ENCODE data around the gene ANKS1B.

The ANKS1B gene

DNA sequence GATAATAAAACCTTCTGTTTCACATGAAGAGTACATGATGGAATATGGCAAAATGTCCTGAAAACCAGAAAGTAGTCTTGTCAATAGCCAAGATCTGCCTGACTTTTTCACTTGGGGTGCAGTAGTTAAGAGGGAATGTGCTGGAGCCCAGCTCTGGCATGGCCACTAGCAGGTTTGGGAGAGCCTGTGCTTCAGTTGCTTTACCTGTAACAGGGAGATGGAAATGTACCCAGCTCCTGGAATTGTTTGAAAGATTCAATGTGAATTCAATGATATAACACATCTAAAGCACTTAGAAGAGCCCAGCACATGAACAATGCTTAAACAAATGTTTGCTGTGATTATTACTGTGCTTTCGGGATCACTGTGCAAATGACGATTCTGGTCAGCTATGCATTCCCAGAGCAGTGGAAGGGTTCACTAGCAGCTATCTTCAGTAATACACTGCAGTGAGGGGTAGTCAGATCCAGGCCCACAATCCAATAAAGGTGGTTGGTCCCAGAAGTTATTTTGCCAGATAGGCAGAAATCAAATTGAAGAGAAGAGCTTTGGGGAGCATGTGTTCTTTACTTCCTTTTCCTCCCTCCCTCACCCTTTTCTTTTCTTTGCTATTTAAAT, 1114.7 kb downstream of the ANKS1B start (continued):
- TF ChIP-seq, protein P1, sequence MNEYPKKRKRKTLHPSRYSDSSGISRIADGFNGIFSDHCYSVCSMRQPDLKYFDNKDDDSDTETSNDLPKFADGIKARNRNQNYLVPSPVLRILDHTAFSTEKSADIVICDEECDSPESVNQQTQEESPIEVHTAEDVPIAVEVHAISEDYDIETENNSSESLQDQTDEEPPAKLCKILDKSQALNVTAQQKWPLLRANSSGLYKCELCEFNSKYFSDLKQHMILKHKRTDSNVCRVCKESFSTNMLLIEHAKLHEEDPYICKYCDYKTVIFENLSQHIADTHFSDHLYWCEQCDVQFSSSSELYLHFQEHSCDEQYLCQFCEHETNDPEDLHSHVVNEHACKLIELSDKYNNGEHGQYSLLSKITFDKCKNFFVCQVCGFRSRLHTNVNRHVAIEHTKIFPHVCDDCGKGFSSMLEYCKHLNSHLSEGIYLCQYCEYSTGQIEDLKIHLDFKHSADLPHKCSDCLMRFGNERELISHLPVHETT (tag by site-specific recombination; IDR thresholded peaks at IDR 0.05): no peak

DNA sequence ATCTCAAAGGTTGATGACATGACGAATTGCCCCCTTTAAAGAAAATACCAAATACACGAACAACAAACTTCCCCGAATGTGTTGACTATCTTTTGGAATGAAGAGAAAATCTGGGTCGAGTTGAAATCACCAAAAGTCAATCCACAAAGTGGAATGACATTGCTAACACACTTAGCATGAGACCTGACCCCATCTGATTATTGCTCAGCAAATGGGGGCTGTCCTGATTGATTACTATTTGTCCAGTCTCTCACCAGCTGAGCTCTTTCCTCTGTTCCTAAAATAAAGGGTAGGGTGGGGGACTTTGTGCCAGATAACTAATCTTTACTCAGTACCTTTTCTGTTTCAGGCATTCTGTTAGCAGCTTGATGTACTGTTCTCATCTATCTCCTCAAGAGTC, 1116.2 kb downstream of the ANKS1B start:
- POLR2A ChIA-PET: no interaction called here
- no peaks in the 10 kb centered on the region for H3K36me3 ChIP-seq (ENCODE audit: control insufficient read depth in 2 of 2, insufficient read depth in 1 of 2, low read length in 2 of 2)
- no peaks in the 10 kb centered on the region for H3K9me3 ChIP-seq (ENCODE audit: control insufficient read depth, insufficient read depth, low read depth, low read length)
- H3K27ac ChIP-seq (ENCODE audit: extremely low read depth, low read depth, low read length): no peak overlapping the region
- no peaks in the 10 kb centered on the region for H3K4me1 ChIP-seq (ENCODE audit: control insufficient read depth, insufficient read depth, low read length)
- TF ChIP-seq ZNF391 (tag by site-specific recombination; IDR thresholded peaks at IDR 0.05; ENCODE audit: borderline replicate concordance, low read depth): no peak
- TF ChIP-seq, protein P2, sequence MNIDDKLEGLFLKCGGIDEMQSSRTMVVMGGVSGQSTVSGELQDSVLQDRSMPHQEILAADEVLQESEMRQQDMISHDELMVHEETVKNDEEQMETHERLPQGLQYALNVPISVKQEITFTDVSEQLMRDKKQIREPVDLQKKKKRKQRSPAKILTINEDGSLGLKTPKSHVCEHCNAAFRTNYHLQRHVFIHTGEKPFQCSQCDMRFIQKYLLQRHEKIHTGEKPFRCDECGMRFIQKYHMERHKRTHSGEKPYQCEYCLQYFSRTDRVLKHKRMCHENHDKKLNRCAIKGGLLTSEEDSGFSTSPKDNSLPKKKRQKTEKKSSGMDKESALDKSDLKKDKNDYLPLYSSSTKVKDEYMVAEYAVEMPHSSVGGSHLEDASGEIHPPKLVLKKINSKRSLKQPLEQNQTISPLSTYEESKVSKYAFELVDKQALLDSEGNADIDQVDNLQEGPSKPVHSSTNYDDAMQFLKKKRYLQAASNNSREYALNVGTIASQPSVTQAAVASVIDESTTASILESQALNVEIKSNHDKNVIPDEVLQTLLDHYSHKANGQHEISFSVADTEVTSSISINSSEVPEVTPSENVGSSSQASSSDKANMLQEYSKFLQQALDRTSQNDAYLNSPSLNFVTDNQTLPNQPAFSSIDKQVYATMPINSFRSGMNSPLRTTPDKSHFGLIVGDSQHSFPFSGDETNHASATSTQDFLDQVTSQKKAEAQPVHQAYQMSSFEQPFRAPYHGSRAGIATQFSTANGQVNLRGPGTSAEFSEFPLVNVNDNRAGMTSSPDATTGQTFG (tag by site-specific recombination; IDR thresholded peaks at IDR 0.05; ENCODE audit: borderline replicate concordance): no peak
- TF ChIP-seq, protein P3, sequence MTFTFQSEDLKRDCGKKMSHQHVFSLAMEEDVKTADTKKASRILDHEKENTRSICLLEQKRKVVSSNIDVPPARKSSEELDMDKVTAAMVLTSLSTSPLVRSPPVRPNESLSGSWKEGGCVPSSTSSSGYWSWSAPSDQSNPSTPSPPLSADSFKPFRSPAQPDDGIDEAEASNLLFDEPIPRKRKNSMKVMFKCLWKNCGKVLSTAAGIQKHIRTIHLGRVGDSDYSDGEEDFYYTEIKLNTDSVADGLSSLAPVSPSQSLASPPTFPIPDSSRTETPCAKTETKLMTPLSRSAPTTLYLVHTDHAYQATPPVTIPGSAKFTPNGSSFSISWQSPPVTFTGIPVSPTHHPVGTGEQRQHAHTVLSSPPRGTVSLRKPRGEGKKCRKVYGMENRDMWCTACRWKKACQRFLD (tag by site-specific recombination; IDR thresholded peaks at IDR 0.05): no peak
- TF ChIP-seq, protein P4, sequence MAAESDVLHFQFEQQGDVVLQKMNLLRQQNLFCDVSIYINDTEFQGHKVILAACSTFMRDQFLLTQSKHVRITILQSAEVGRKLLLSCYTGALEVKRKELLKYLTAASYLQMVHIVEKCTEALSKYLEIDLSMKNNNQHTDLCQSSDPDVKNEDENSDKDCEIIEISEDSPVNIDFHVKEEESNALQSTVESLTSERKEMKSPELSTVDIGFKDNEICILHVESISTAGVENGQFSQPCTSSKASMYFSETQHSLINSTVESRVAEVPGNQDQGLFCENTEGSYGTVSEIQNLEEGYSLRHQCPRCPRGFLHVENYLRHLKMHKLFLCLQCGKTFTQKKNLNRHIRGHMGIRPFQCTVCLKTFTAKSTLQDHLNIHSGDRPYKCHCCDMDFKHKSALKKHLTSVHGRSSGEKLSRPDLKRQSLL (tag by site-specific recombination; IDR thresholded peaks at IDR 0.05): no peak
- TF ChIP-seq ZNF223 (tag by site-specific recombination; IDR thresholded peaks at IDR 0.05): no peak
- TF ChIP-seq OVOL3 (tag by site-specific recombination; IDR thresholded peaks at IDR 0.05): no peak
- no peak for TF ChIP-seq ZNF561 (tag by site-specific recombination; IDR thresholded peaks at IDR 0.05; ENCODE audit: borderline replicate concordance)
- TF ChIP-seq, protein P5, sequence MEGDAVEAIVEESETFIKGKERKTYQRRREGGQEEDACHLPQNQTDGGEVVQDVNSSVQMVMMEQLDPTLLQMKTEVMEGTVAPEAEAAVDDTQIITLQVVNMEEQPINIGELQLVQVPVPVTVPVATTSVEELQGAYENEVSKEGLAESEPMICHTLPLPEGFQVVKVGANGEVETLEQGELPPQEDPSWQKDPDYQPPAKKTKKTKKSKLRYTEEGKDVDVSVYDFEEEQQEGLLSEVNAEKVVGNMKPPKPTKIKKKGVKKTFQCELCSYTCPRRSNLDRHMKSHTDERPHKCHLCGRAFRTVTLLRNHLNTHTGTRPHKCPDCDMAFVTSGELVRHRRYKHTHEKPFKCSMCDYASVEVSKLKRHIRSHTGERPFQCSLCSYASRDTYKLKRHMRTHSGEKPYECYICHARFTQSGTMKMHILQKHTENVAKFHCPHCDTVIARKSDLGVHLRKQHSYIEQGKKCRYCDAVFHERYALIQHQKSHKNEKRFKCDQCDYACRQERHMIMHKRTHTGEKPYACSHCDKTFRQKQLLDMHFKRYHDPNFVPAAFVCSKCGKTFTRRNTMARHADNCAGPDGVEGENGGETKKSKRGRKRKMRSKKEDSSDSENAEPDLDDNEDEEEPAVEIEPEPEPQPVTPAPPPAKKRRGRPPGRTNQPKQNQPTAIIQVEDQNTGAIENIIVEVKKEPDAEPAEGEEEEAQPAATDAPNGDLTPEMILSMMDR (tag by site-specific recombination; IDR thresholded peaks at IDR 0.05): no peak
- TF ChIP-seq, protein P6, sequence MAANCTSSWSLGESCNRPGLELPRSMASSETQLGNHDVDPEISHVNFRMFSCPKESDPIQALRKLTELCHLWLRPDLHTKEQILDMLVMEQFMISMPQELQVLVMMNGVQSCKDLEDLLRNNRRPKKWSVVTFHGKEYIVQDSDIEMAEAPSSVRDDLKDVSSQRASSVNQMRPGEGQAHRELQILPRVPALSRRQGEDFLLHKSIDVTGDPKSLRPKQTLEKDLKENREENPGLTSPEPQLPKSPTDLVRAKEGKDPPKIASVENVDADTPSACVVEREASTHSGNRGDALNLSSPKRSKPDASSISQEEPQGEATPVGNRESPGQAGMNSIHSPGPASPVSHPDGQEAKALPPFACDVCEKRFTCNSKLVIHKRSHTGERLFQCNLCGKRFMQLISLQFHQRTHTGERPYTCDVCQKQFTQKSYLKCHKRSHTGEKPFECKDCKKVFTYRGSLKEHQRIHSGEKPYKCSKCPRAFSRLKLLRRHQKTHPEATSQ (tag by site-specific recombination; IDR thresholded peaks at IDR 0.05): no peak
- no peak for TF ChIP-seq ZNF266 (tag by site-specific recombination; IDR thresholded peaks at IDR 0.05; ENCODE audit: low read depth)
- no peak for TF ChIP-seq ZNF214 (tag by site-specific recombination; IDR thresholded peaks at IDR 0.05; ENCODE audit: borderline replicate concordance)
- TF ChIP-seq, protein P1 (tag by site-specific recombination; IDR thresholded peaks at IDR 0.05): no peak
- no peak for TF ChIP-seq ZNF501 (tag by site-specific recombination; IDR thresholded peaks at IDR 0.05)
- no peak for TF ChIP-seq ZNF660 (tag by site-specific recombination; IDR thresholded peaks at IDR 0.05)
- TF ChIP-seq ZNF302 (tag by site-specific recombination; IDR thresholded peaks at IDR 0.05; ENCODE audit: low read depth): no peak
- no peak for TF ChIP-seq ZNF777 (tag by site-specific recombination; IDR thresholded peaks at IDR 0.05; ENCODE audit: borderline replicate concordance)
- no peak overlapping the region for H3K4me3 ChIP-seq (ENCODE audit: low read depth, low read length)
- CTCF ChIA-PET: no interaction called here

Measured in HEK293 (cell line).